COLO668 (cell line): Measurements from ENCODE around the gene ADGRG4.
A peak's percentile ranks its signal among the peaks of the same experiment; 100 is the strongest.
"Not testable (repeated sequence)": the region's sequence is repeated elsewhere in the genome, so short reads cannot be mapped to it uniquely, and the experiment has no call there.

Source experiments
- DNase-seq: peaks from one replicate; lab custom pipeline; 2025; ENCODE audit not compliant: unreplicated experiment; lab: John Stamatoyannopoulos, UW

The ADGRG4 gene, protein sequence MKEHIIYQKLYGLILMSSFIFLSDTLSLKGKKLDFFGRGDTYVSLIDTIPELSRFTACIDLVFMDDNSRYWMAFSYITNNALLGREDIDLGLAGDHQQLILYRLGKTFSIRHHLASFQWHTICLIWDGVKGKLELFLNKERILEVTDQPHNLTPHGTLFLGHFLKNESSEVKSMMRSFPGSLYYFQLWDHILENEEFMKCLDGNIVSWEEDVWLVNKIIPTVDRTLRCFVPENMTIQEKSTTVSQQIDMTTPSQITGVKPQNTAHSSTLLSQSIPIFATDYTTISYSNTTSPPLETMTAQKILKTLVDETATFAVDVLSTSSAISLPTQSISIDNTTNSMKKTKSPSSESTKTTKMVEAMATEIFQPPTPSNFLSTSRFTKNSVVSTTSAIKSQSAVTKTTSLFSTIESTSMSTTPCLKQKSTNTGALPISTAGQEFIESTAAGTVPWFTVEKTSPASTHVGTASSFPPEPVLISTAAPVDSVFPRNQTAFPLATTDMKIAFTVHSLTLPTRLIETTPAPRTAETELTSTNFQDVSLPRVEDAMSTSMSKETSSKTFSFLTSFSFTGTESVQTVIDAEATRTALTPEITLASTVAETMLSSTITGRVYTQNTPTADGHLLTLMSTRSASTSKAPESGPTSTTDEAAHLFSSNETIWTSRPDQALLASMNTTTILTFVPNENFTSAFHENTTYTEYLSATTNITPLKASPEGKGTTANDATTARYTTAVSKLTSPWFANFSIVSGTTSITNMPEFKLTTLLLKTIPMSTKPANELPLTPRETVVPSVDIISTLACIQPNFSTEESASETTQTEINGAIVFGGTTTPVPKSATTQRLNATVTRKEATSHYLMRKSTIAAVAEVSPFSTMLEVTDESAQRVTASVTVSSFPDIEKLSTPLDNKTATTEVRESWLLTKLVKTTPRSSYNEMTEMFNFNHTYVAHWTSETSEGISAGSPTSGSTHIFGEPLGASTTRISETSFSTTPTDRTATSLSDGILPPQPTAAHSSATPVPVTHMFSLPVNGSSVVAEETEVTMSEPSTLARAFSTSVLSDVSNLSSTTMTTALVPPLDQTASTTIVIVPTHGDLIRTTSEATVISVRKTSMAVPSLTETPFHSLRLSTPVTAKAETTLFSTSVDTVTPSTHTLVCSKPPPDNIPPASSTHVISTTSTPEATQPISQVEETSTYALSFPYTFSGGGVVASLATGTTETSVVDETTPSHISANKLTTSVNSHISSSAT (N-terminal part only)

GRCh38 chrX:136300721-136301120 is at the start of gene ADGRG4:
TSS of gene ADGRG4 (plus strand) at chrX:136300963. CDS start at chrX:136308778, 7,815 bp downstream.
- not testable (repeated sequence) for DNase-seq

DNA sequence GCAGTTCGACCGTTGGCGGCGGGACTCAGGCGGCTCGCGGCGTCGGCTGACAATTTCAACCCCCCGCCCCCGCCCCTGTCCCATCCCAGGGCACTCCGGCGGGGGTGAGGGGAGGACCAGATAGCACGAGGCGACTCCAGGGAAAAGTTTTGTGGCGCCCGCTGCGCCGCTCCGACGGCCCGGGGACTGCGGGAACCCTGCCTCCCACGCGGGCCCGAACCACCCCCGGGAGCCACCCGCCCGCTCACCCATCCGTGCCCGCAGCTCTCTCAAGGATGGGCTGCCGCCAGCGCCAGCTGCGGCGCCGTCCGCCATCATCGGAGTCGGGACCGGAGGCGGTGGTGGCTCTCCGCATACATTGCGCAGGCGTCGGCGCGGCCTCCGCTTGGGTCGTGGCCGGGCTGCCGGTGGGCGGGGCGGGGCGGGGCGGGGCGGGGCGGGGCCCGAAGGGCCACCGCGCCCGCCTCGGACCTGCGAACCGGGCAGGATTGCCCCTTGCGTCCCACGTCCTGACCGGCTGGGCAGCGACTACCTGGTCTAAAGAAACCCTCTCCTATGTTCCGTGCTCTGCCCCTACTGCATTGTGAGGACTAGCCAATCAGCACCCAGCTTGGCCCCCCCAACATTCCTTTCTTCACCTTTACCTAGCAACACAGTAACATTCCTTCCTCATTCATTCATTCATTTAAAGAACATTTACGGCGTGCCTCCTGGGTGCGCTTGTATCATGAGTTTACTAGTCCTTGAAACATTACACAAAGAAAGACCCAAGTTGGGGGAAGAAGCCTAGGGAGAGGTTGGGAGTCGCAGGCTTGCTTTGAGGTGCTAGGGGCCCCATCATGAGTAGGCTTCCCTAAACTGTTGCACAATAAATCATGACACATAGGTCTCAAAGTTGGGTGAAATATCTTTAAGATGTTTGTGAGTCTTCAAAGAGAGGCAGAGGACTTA is 49.4 kb upstream of the ADGRG4 start, which contains the start of gene MAP7D3:
MAP7D3 (minus strand) TSS at position 360 of the 951 bp plus-strand sequence; CDS start at position 318, 42 bp downstream.
- DNase-seq, result peak; percentile 1

GRCh38 chrX:136255541-136255940 is 45.2 kb upstream of the ADGRG4 start:
- DNase-seq, result no peak

DNA sequence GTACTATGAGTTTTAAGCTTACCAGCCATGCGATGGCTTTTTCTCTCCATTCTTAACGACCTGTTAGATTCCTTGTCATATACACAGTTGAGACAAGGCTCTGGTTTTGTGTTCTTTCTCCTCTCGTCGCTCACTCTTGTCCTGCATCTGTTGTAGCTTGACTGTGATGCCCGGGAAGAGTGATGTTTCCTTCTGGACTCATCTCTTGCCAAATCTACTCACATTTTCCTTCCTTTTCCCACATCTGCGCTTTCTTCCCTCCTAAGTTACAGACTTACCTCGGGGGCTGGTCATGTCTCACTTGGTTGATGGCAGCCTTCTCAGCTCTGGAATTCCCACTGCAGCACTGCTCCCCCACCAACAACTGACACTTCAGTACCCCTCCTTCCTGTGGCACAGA is 44.7 kb upstream of the ADGRG4 start:
- no peak for DNase-seq

- DNase-seq, result no peak
These were observed 41.8 kb upstream of the ADGRG4 start for GRCh38 chrX:136258951-136259350.

DNA sequence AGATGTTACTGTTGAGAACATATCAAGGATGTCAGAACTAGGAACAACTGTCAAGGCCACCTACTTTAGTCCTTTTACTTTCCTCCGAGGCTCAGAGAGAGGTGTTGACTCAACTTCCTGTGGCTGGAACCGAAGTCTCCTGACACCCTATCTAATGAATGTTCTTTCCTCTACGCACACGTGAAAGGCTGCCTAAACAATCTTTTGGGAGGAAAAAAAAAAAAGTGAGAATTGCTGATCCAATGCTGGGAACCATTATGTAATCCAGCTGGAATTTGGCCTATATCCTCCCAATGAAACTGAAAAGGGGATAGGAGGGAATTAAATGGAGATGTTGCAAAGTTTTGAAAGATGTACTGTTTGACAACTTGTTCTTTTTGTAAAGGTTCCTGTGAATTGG is 41.2 kb upstream of the ADGRG4 start:
- DNase-seq, result no peak

DNA sequence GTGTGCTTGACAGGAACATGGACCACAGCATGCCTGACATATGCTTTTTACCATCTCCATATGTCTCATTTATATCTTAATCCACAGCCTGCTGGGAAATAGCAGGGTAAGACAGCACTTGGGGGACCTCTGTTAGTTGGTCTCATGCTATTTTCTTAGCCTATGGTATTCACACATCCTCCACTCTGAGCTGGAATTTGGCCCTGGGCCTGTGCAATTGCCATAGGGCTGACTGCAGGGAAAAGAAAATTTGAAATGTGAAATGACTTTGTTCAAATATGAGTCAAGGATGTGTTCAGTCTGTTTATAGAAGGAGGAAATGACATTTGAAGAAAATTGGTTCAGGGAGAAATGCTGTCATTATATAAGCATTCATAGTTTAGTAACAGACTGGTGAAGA is 40.0 kb upstream of the ADGRG4 start:
- DNase-seq, result no peak

GRCh38 chrX:136261321-136261720 is 39.4 kb upstream of the ADGRG4 start:
- no peak for DNase-seq

DNA sequence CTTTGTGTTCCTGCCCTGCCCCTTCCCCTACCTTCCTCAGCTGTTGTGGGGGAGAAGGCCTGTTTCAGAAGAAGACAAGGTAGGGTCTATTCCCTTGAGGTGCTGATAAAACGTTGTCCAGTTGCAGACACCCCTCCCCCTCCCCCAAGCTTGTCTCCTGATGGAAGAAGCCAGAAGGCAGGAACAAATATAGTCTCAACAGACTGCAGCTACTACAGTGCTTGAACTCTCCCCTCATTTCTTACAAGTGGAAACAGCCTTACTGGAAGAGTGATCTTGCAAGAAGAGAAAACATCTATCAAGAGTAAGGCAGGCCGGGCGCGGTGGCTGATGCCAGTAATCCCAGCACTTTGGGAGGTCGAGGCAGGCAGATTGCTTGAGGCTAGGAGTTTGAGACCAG is 38.5 kb upstream of the ADGRG4 start:
- DNase-seq, result no peak

DNA sequence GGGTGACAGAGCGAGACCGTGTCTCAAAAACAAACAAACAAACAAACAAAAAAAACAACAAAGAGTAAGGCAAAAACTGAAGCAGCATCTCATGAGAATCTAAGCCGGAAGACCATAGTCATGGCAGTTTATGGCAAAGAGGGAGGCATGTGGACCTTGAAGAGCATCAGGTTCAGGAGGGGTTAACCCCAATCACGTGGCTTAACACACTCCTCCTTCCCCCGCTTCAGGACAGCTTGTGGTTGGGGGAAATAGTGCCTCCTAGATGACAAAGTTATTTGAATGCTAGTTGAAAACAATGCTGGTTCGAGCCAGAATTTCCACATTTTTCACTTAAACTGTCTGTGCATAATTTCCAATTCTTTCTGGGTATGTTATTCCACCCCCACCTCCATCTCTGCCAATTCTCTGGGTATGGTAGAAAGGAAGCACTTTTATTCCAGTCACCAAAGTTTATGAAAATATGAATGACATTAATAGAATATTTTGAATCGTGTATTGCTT is 37.9 kb upstream of the ADGRG4 start:
- DNase-seq, result no peak

GRCh38 chrX:136266828-136267227 is 33.9 kb upstream of the ADGRG4 start:
- DNase-seq, result no peak

- DNase-seq, result peak; percentile 4
These were observed 32.4 kb upstream of the ADGRG4 start for GRCh38 chrX:136268051-136269048.

- DNase-seq, result no peak
These were observed 30.8 kb upstream of the ADGRG4 start for GRCh38 chrX:136269921-136270320.

- DNase-seq, result no peak
These were observed 29.5 kb upstream of the ADGRG4 start for GRCh38 chrX:136271300-136271699.

GRCh38 chrX:136272325-136272724 is 28.4 kb upstream of the ADGRG4 start:
- no peak for DNase-seq

DNA sequence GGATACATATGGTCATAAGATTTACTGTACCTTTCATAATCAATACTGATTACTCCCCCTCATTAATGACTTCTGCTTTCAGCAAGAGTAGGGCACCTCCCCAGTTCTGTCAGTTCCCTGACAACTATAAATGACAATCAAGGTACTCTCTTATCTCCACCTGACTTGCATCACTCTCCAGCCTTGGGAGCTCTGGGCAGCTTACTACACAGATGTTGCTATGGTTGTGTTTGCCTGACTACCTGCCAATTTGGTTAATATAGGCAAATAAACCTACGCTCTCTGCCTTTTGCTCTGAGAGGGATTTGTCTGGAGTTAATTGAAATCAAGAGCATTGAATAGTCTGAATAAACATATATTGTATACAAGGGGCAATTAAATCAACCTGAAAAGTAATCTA is 26.8 kb upstream of the ADGRG4 start:
- DNase-seq, result no peak

- no peak for DNase-seq
These were observed 25.2 kb upstream of the ADGRG4 start for GRCh38 chrX:136275553-136275952.

GRCh38 chrX:136286375-136286774 is 14.4 kb upstream of the ADGRG4 start:
- not testable (repeated sequence) for DNase-seq

GRCh38 chrX:136291824-136292223 is 8.9 kb upstream of the ADGRG4 start:
- no peak for DNase-seq
